ENCODE results near the gene RALY. TPM values are rescaled to one million over a fixed set of nuclear protein-coding genes. Genes with fewer than 3 reads are reported as not detected.

Gene RALY
- total and polyA plus RNA-seq, 9 donors, result 51.7 to 131 (median 105) TPM

- no peak overlapping the region for H3K27ac ChIP-seq
- peaks cover 5% of the 10 kb centered on the region for H3K4me1 ChIP-seq (ENCODE audit: insufficient read depth)
- no peaks in the 10 kb centered on the region for H3K27me3 ChIP-seq
- intact Hi-C loops (cut with DNase I), result no loop called here
- H3K9me3 ChIP-seq, result no peaks in the 10 kb centered on the region
- H3K4me3 ChIP-seq, result no peak overlapping the region
- TF ChIP-seq CTCF (IDR thresholded peaks at IDR 0.05) (no peak), POLR2A (IDR thresholded peaks at IDR 0.05) (no peak), EP300 (IDR thresholded peaks at IDR 0.05) (no peak)
- no peak for DNase-seq
- H3K36me3 ChIP-seq, result no peaks in the 10 kb centered on the region
Observed at GRCh38 chr20:34115232-34115631, 121.5 kb downstream of the RALY start.

GRCh38 chr20:34120213-34120612 lies 126.5 kb downstream of the RALY start:
- H3K27me3 ChIP-seq, result no peaks in the 10 kb centered on the region
- no peaks in the 10 kb centered on the region for H3K4me1 ChIP-seq (ENCODE audit: insufficient read depth)
- no peaks in the 10 kb centered on the region for H3K36me3 ChIP-seq
- H3K27ac ChIP-seq, result no peak overlapping the region
- H3K4me3 ChIP-seq, result no peak overlapping the region
- no peak for DNase-seq
- WGBS, 3 donors, result 91 to 98% (median 97%) methylated on average over 2 of the region's 2 CpGs
- TF ChIP-seq POLR2A (IDR thresholded peaks at IDR 0.05), result no peak
- no peak for TF ChIP-seq CTCF (IDR thresholded peaks at IDR 0.05)
- no peak for TF ChIP-seq EP300 (IDR thresholded peaks at IDR 0.05)
- intact Hi-C loops (cut with DNase I), result loop anchor here in 1 of 4 donors (10.0 kb wide), 1 partner anchor 255 kb away; no protein-coding TSS in a partner anchor
- H3K9me3 ChIP-seq, result no peaks in the 10 kb centered on the region

GRCh38 chr20:34122274-34122980 lies 128.7 kb downstream of the RALY start:
- TF ChIP-seq POLR2A (IDR thresholded peaks at IDR 0.05), result no peak
- no peak for TF ChIP-seq EP300 (IDR thresholded peaks at IDR 0.05)
- TF ChIP-seq CTCF (IDR thresholded peaks at IDR 0.05), result no peak
- no peaks in the 10 kb centered on the region for H3K27me3 ChIP-seq
- no peak overlapping the region for H3K27ac ChIP-seq
- intact Hi-C loops (cut with DNase I), result loop anchor here in 1 of 4 donors (10.0 kb wide), 1 partner anchor 258 kb away; no protein-coding TSS in a partner anchor
- 89 to 92% (median 91%) methylated on average over 43 of the region's 43 CpGs for WGBS, 3 donors
- no peak overlapping the region for H3K4me3 ChIP-seq
- H3K4me1 ChIP-seq (ENCODE audit: insufficient read depth), result no peaks in the 10 kb centered on the region
- H3K36me3 ChIP-seq, result no peaks in the 10 kb centered on the region
- no peaks in the 10 kb centered on the region for H3K9me3 ChIP-seq
- DNase-seq, result no peak

- no peak overlapping the region for H3K4me3 ChIP-seq
- no peaks in the 10 kb centered on the region for H3K36me3 ChIP-seq
- H3K9me3 ChIP-seq, result no peaks in the 10 kb centered on the region
- TF ChIP-seq POLR2A (IDR thresholded peaks at IDR 0.05) (no peak), CTCF (IDR thresholded peaks at IDR 0.05) (no peak), EP300 (IDR thresholded peaks at IDR 0.05) (no peak)
- intact Hi-C loops (cut with DNase I), result loop anchor here in 1 of 4 donors (10.0 kb wide), 1 partner anchor 259 kb away; no protein-coding TSS in a partner anchor
- H3K4me1 ChIP-seq (ENCODE audit: insufficient read depth), result no peaks in the 10 kb centered on the region
- DNase-seq, result no peak
- H3K27me3 ChIP-seq, result no peaks in the 10 kb centered on the region
- H3K27ac ChIP-seq, result no peak overlapping the region
Observed at GRCh38 chr20:34123309-34123708, 129.6 kb downstream of the RALY start.

Data from ovary (tissue), 9 donors.